GM19452 (cell line): Measurements from ENCODE around the gene SENP3.
"Not testable (repeated sequence)": the region's sequence is repeated elsewhere in the genome, so short reads cannot be mapped to it uniquely, and the experiment has no call there.

Experiments
- ATAC-seq: cut with Tn5 transposase; IDR thresholded peaks from one replicate; pipeline ENCODE4 v1.9.1; 2021; ENCODE audit not compliant: unreplicated experiment

Gene SENP3

DNA sequence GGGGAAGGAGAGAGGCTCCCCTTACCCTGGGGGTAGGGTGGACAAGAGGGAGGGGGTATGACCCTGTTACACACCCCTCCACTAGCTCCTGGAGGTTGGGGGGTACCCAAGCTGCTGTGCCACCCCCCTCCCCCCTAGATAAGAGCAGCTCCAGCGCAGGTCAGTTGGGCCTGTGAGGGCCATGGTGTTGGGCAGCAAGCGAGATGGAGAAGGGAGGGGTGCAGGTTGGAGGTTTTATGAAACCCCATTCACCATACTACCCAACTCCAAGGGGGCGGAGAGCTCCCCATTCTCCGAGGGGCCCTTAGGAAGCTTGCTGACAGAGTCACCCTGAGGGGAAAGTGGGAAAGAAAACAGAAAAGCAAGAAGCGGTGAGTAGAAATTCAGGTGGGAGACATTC lies 29.9 kb downstream of the SENP3 start:
- no peak for ATAC-seq

DNA sequence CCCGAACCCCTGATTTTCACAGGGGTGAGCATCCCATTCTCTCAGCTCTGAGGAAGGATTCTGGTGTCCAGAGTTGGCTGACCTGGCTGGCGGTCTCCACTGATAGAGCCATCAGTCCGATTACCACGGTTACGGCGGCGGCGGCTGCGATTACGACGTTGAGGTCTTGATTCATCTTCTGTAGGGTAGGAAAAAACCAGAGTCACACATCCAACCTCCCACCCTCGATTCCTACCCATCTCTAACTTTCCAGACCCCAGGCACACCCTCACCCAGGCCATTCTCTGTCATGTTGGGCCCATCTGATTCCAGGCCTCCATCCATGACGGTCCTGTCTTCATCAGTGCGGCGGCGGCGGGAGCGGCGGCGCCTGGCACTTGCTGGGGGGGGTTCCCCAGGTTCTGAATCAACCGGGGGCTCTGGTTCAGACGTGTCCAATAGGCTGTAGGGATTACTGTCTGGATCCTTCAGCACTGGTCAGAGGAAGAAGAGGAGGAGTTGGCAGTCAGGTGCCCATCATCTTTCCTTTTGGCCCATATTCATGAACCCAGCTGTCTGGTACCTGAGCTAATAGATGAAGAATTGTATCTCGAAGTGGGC lies 30.8 kb downstream of the SENP3 start:
- ATAC-seq, result no peak

GRCh38 chr17:7593296-7593695 lies 31.6 kb downstream of the SENP3 start:
- no peak for ATAC-seq

- not testable (repeated sequence) for ATAC-seq
Observed at GRCh38 chr17:7597561-7597960, 35.8 kb downstream of the SENP3 start.

- no peak for ATAC-seq
Observed at GRCh38 chr17:7606280-7606679, 44.6 kb downstream of the SENP3 start.

GRCh38 chr17:7610641-7611040 lies 48.9 kb downstream of the SENP3 start:
- no peak for ATAC-seq

- ATAC-seq, result no peak
Observed at GRCh38 chr17:7611635-7612293, 50.0 kb downstream of the SENP3 start.

DNA sequence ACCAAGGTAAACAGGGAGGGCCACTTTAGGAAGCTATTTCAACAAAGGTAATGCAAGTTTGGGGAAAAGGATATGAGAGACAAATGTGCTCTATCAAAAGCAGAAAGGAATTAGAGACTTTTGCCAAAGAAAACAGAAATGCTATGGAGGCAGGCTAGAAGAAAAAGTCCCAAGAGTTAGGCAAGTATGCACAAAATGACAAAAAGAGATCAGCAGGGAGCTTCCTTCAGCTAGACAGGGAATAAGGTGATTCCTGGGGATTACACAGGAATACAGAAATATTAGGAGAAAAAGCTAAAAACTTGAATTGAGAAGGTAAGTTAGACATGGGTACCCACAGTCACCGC lies 50.5 kb downstream of the SENP3 start:
- ATAC-seq, result no peak

DNA sequence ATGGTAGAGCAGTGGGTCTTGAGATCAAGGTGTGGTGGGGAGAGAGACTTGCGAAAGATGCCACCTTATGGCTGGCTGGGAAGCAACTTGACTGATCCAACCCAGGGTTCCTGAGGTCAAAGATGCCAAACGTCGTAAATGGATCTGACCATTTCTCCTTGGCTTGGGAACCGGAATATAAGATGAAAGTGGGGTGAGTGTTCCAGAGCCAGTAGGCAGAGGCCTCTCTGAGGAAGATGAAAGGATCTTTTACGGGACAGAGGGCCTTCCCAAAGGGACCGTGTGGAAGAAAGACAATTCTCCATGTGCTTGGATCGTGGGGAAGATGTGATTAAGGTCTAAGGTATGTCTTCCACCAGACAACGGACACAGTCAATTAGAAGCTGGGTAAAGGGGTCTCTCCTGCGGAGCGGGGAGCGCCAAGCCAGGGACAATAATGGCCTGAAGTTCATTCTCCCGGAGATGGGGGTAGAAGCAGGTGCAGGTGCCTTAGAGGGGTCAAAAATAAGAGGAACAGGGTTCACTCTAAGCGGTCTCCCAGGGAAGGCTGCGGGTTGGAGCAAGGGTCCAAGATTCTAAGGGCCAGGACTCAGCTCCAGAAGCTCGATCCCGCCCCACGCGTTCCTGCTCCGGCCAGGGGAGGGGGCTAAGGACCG lies 52.2 kb downstream of the SENP3 start:
- ATAC-seq, result no peak

DNA sequence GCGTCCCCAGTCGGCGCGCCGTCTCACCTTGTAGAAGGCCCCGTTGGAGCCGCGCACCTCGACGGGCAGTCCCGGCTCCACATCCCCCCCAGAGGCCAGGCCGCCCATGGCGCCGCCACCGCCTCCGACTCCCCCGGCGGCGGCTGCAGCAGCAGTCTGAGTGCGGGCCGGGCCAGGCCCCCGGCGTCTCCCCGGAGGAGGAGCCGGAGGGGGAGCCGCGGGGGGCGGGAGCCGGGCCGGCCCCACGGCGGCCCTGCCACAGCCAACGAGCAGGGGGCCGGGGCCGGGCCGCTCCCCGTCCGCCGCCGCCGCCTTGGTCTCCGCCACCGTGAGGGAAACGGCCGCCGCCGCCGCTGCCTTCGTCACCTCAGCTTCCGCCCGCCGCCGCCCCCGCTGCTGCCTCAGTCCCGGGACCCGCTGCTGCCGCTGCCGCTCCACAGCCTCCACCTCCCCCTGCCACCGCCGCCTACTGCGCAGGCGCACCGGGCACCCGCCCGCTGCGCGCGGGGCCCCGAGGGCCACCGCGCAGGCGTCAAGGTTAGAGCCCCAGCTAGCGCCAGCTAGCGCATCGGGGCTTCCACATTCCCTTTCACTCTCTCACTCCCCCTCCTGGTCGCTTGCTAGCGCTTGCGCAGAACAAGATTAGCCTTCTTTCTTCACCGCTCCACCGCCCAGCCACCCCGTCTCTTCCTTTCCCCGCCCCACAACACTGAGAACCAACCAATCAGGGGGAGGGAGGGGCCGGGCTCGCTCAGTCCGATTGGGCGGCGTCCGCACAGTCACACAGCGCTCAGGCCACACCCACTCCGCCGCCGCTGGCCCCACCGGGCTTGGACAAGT lies 52.9 kb downstream of the SENP3 start, which contains the start of gene FXR2:
FXR2 (minus strand) TSS at position 473 of the 840 bp plus-strand sequence; CDS start at position 108, 365 bp downstream.
- ATAC-seq, result peak; percentile 80

DNA sequence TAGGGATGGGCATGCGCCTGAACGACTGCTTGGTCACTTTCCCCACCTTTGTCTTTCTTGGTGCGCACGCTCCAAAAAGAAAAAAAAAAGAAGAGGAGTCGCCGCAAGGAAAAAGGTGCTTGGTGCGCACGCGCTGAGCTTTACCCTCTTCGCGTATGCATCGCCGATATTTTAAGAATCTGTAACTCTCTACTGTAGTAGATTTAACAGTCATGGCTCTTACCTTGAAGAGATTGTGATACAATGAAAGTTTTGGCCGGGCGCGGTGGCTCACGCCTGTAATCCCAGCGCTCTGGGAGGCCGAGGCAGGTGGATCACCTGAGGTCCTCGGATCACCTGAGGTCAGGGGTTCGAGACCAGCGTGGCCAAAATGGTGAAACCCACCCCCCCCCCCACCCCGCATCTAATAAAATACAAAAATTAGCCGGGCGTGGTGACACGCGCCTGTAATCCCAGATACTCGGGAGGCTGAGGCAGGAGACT lies 53.6 kb downstream of the SENP3 start:
- ATAC-seq, result no peak

DNA sequence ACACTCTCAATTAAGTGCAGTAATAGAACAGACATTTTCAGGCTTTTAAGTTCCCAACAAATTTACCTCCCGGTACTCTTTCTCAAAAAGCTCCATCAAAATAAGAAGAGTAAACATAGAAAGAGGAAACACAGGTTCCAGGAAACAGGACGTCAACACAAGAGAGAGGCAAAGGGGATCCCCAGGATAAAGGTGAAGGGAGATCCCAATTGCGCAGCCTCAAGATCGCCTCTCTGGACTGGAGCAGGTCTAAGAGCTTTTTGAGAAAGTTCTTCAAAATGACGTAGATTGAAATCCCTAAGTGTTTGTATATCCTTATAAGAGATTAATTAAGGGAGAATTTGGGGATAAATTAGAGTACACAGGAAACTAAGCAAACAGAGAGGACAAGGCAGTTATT lies 56.9 kb downstream of the SENP3 start:
- no peak for ATAC-seq

GRCh38 chr17:7620835-7621234 lies 59.1 kb downstream of the SENP3 start:
- no peak for ATAC-seq
